Ureter (tissue), 1 donor: ENCODE data around the gene SPACDR. TPM values are rescaled to one million over a fixed set of nuclear protein-coding genes. Genes with fewer than 3 reads are reported as not detected.

Source experiments
- DNase-seq: peaks from one replicate; pipeline ENCODE4 v3.0.0-alpha.2; 2020; ENCODE audit warnings: low spot score
- total RNA-seq: library from RNA; stranded (reverse); gene quantifications from one replicate; pipeline ENCODE4 v1.2.4, GENCODE V29; 2023
- donor health status: DM: yes; HTN: yes; CAD: no.

SPACDR gene
- total RNA-seq, 1 donor from 2014 or later, result not detected

- DNase-seq, result no peak
These were observed 50.7 kb downstream of the SPACDR start for GRCh38 chr7:100413346-100413745.

GRCh38 chr7:100411101-100411500 lies 53.0 kb downstream of the SPACDR start:
- no peak for DNase-seq

- DNase-seq, result peak; percentile 56
These were observed 56.5 kb downstream of the SPACDR start for GRCh38 chr7:100407285-100408180.

DNA sequence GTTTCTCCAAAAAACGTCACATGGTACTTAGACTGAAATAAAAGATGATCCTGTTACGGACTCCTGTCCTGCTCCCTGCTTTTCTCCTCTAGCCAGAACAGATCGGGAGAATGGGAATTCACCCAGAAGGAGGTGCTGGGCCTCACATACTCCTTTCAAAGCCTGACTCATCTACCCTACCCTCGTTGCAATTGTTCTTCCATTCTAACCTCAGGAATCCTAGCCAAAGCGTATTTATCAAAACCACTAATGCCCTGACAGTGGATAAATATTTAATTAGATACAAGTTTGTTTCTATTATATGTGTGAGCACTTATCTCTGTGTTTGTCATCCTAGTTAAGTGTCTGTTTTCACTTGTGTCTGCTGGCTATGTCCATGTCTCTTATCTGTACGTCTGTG lies 57.3 kb downstream of the SPACDR start:
- no peak for DNase-seq

Other genes starting within 250 kb of the SPACDR start
- gene PVRIG, start 244.3 kb downstream of the SPACDR start, total RNA-seq, result 1.1 TPM
- not detected for gene SPDYE3, start 156.6 kb downstream of the SPACDR start, total RNA-seq
- 94.1 TPM for gene PILRB, start 106.1 kb downstream of the SPACDR start, total RNA-seq
- 21.6 TPM for gene PILRA, start 90.8 kb downstream of the SPACDR start, total RNA-seq
- gene ZCWPW1, start 35.6 kb downstream of the SPACDR start, total RNA-seq, result 4.3 TPM
- gene MEPCE, start 34.4 kb downstream of the SPACDR start, total RNA-seq, result 33.7 TPM
- gene PPP1R35, start 27.8 kb downstream of the SPACDR start, total RNA-seq, result 32.4 TPM
- gene TSC22D4, start 15.0 kb upstream of the SPACDR start, total RNA-seq, result 42.9 TPM
- gene NYAP1, start 19.7 kb upstream of the SPACDR start, total RNA-seq, result 0.68 TPM
- 28.0 TPM for gene AGFG2, start 74.9 kb upstream of the SPACDR start, total RNA-seq
- 2.8 TPM for gene SAP25, start 109.6 kb upstream of the SPACDR start, total RNA-seq
- 52.4 TPM for gene LRCH4, start 121.9 kb upstream of the SPACDR start, total RNA-seq
- gene FBXO24, start 122.1 kb upstream of the SPACDR start, total RNA-seq, result 0.29 TPM
- gene PCOLCE, start 138.1 kb upstream of the SPACDR start, total RNA-seq, result 76.4 TPM
- 18.0 TPM for gene MOSPD3, start 148.3 kb upstream of the SPACDR start, total RNA-seq
- 2.2 TPM for gene TFR2, start 177.3 kb upstream of the SPACDR start, total RNA-seq
- not detected for gene ACTL6B, start 192.2 kb upstream of the SPACDR start, total RNA-seq
- 225 TPM for gene GNB2, start 209.5 kb upstream of the SPACDR start, total RNA-seq
- gene GIGYF1, start 230.0 kb upstream of the SPACDR start, total RNA-seq, result 44.9 TPM
- 28.0 TPM for gene POP7, start 241.9 kb upstream of the SPACDR start, total RNA-seq